K562 (cell line): ENCODE measurements around the gene PLCB1. TPM values are rescaled to one million over a fixed set of nuclear protein-coding genes. Genes with fewer than 3 reads are reported as not detected.

Experiments used
- ATAC-seq: fragments of 200-7000 bp; cut with Tn5 transposase; 3 replicates; pipeline ENCODE4 v1.9.1; 2020; ENCODE audit warnings: moderate library complexity
- BruUV-seq: library from RNA; stranded (reverse); fragments of 400-500 nt; replicated peaks from 2 replicates; lab custom pipeline; 2021; lab: Mats Ljungman, UMichigan
- CTCF ChIA-PET: fragments of 300-600 bp; formaldehyde crosslinking; extraction: SDS; loops from one replicate; lab custom pipeline; 2021; ENCODE audit warnings: low intra/inter-chr PET ratio; lab: Yijun Ruan, JAX
- POLR2A ChIA-PET: fragments of 300-600, 350-650 bp; sonication (Branson Sonifier 250); formaldehyde crosslinking; extraction: SDS; loops from one replicate; lab custom pipeline; 2021; ENCODE audit warnings: antibody characterized with exemption, inconsistent platforms; lab: Yijun Ruan, JAX
- DNase-seq, 4 experiments: peaks; one replicate each; pipeline versions ENCODE4 v3.0.0 to v3.0.0-alpha.2; 2011 to 2018; ENCODE audit warnings: low spot score in 3 of 4, mixed read lengths in 3 of 4; ENCODE audit errors: extremely low read depth in 1 of 4
- FAIRE-seq: peaks from 2 replicates; lab custom pipeline; 2011; peaks lifted over from hg19 to GRCh38; lab: Jason Lieb, UNC
- H2AFZ ChIP-seq: 2 replicates; pipeline ENCODE4 v1.6.0; 2011; ENCODE audit warnings: low read depth, low read length, control low read depth, inconsistent platforms
- H3K27ac ChIP-seq: fragments of 200-600 bp; 3 replicates; pipeline ENCODE4 v1.8.0; 2011; ENCODE audit warnings: low read depth, mild to moderate bottlenecking, control low read depth, inconsistent platforms, low read length, moderate library complexity, mixed read lengths; ENCODE audit errors: extremely low read depth
- H3K27me3 ChIP-seq, 2 experiments: fragments of 300-600 bp in 1 of 2; 2 replicates in 1 of 2; 3 replicates in 1 of 2; pipeline versions ENCODE4 v1.6.0 to v1.8.0; 2011; ENCODE audit warnings: inconsistent platforms in 2 of 2, low read length in 2 of 2, mild to moderate bottlenecking in 1 of 2, mixed read lengths in 1 of 2, moderate library complexity in 1 of 2; ENCODE audit not compliant: control insufficient read depth in 2 of 2, insufficient read depth in 2 of 2
- H3K36me3 ChIP-seq: fragments of 300-600 bp; 3 replicates; pipeline ENCODE4 v1.8.0; 2011; ENCODE audit warnings: mild to moderate bottlenecking, low read length, inconsistent platforms; ENCODE audit not compliant: control insufficient read depth, insufficient read depth
- H3K4me1 ChIP-seq, 2 experiments: fragments of 200-600 bp in 1 of 2; replicated peaks in 1 of 2; 2 replicates in 1 of 2; 3 replicates in 1 of 2; pipeline versions ENCODE4 v1.5.1 to v1.8.0; 2011; ENCODE audit warnings: inconsistent platforms in 2 of 2, low read length in 2 of 2, mild to moderate bottlenecking in 1 of 2, mixed read lengths in 1 of 2, moderate library complexity in 1 of 2; ENCODE audit not compliant: control insufficient read depth in 2 of 2, insufficient read depth in 2 of 2
- H3K4me2 ChIP-seq: 2 replicates; pipeline ENCODE4 v1.6.1; 2011; ENCODE audit warnings: low read length, control low read depth, inconsistent platforms, mixed read lengths; ENCODE audit not compliant: insufficient read depth
- H3K4me3 ChIP-seq: fragments of 200-600 bp; sonication (generic), shearing (Covaris generic); 2 replicates; pipeline ENCODE4 v1.5.1; 2016; ENCODE audit warnings: control low read depth, inconsistent platforms
- H3K79me2 ChIP-seq: fragments of 200-600 bp; 3 replicates; pipeline ENCODE4 v1.8.0; 2011; ENCODE audit warnings: low read length, inconsistent platforms; ENCODE audit not compliant: control insufficient read depth, insufficient read depth
- H3K9ac ChIP-seq, 2 experiments: 2 replicates each; pipeline versions ENCODE4 v1.6.0 to v1.6.1; 2011; ENCODE audit warnings: low read depth in 2 of 2, low read length in 2 of 2, control low read depth in 1 of 2, inconsistent platforms in 1 of 2, mild to moderate bottlenecking in 1 of 2, mixed read lengths in 1 of 2; ENCODE audit not compliant: insufficient read depth in 1 of 2
- H3K9me1 ChIP-seq: one replicate; pipeline ENCODE4 v1.6.0; 2011; ENCODE audit warnings: inconsistent platforms, mild to moderate bottlenecking, low read length, moderate library complexity; ENCODE audit not compliant: control insufficient read depth, insufficient read depth
- H3K9me3 ChIP-seq: replicated peaks from 2 replicates; pipeline ENCODE4 v1.5.1; 2011; ENCODE audit warnings: low read depth, low read length, inconsistent platforms; ENCODE audit not compliant: control insufficient read depth, insufficient read depth
- H4K20me1 ChIP-seq: replicated peaks from 2 replicates; pipeline ENCODE4 v1.6.1; 2011; ENCODE audit warnings: low read length, inconsistent platforms, mixed read lengths; ENCODE audit not compliant: control insufficient read depth, insufficient read depth
- ADNP ChIP-seq: fragments of 200-800 bp; sonication (Bioruptor generic); IDR thresholded peaks from 2 replicates; pipeline ENCODE4 v1.6.1; 2016; ENCODE audit warnings: missing genetic modification characterization, missing compliant biosample characterization
- MAFF ChIP-seq: IDR thresholded peaks from 2 replicates; pipeline ENCODE4 v1.6.1; 2012; ENCODE audit warnings: low read length, improper control_type of control experiment
- SMAD4 ChIP-seq: fragments of 250-450 bp; sonication (Bioruptor Pico); conservative IDR thresholded peaks from 2 replicates; pipeline ENCODE4 v1.8.0; 2021; ENCODE audit warnings: inconsistent platforms, mild to moderate bottlenecking, moderate library complexity
- ZNF551 ChIP-seq: fragments of 250-450 bp; sonication (Bioruptor Pico); IDR thresholded peaks from 2 replicates; pipeline ENCODE4 v1.5.0; 2021; ENCODE audit warnings: mild to moderate bottlenecking, moderate library complexity
- WGBS: fragments of 100-300 bp; shearing (Covaris generic); methylation state at CpG from one replicate; pipeline ENCODE4 v1.1.6; 2016; ENCODE audit warnings: low coverage, mixed read lengths; ENCODE audit not compliant: insufficient coverage; ENCODE audit errors: missing lambda C conversion rate; 5-methylcytosine and 5-hydroxymethylcytosine counted together
- in situ Hi-C: fragments of 300-500 bp; cut with MboI; formaldehyde crosslinking; loops from 4 replicates; pipeline ENCODE4 v1.15.0; 2018; ENCODE audit warnings: inconsistent platforms, mixed read lengths
- intact Hi-C: fragments of 100-400 bp; cut with micrococcal nuclease; formaldehyde crosslinking; loops from 2 replicates; pipeline ENCODE4 v1.14.2; 2022
- polyA plus RNA-seq, 8 experiments: library from polyadenylated mRNA; depleted of rRNA in 4 of 8; stranded (reverse) in 5 of 8; unstranded in 3 of 8; fragments of >200 nt; fragmentation: Nextera tagmentation in 2 of 8; fragmentation: Illumina TruSeq in 1 of 8; extraction: Ambion mirVana in 2 of 8; extraction: Trizol in 1 of 8; gene quantifications; 2 replicates each; pipeline versions ENCODE4 v1.2.1 to v1.2.3, GENCODE V29; 2011 to 2014; ENCODE audit warnings: inconsistent platforms in 1 of 8, missing spikeins in 1 of 8
- total RNA-seq, 7 experiments: library from RNA; depleted of rRNA in 6 of 7; stranded (reverse); fragments of >200 nt in 6 of 7; fragmentation: Illumina TruSeq in 2 of 7; extraction: Trizol in 2 of 7; gene quantifications; 2 replicates each; pipeline versions ENCODE4 v1.2.1 to v1.2.3, GENCODE V29; 2011 to 2021; ENCODE audit warnings: low replicate concordance in 1 of 7
- TF ChIP-seq, protein P1 (sequence below): fragments of 250-450 bp; sonication (Bioruptor Pico); IDR thresholded peaks from 2 replicates; pipeline ENCODE4 v1.4.0; 2020; ENCODE audit warnings: mild to moderate bottlenecking, moderate library complexity
- TF ChIP-seq, protein P2 (sequence below), 2 experiments: fragments of 450-650 bp; formaldehyde crosslinking in 1 of 2; IDR thresholded peaks; 2 replicates each; pipeline versions ENCODE4 v1.4.0 to v1.6.1; 2014 to 2020; ENCODE audit warnings: mild to moderate bottlenecking in 2 of 2, borderline replicate concordance in 1 of 2, low read depth in 1 of 2
- TF ChIP-seq, protein P3 (sequence below): fragments of 250-450 bp; sonication (Bioruptor Pico); IDR thresholded peaks from 2 replicates; pipeline ENCODE4 v1.4.0; 2020; ENCODE audit warnings: mild to moderate bottlenecking, moderate library complexity

PLCB1 gene
- total and polyA plus RNA-seq, 9 of the 15 experiments (the other 6 are each of a cell fraction or from before 2014, with no cell fraction given), result 0.34 to 3.1 (median 1.3) TPM

DNA sequence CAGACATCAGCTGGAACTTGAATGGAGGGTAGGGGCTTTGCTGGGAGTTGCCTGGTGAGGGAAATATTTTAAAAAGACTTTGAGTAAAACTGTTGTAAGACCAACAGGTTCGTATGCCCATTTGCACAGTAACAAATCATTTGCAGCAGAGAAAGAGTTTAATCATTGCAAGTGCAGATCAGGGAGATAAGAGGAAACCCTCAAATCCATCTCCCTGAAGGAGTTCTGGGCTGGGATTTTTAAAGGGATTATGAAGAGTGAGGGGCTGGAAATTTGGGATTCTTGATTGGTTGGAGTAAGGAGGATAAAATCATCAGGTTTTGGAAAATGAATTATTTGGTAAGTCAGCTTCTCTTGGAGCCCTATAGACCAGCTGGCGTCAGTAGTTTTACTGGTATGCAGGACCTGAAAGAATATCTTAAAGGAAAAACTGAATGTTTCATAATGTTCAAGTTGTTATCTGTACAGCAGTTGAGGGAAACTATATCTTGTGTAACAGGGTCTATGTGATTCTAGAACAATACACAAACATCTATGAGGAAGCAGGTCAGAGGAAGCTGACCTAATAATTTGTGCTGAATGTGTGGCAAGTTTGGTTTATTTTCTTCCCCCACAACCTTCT, 295.5 kb downstream of the PLCB1 start:
- TF ChIP-seq, protein P1, sequence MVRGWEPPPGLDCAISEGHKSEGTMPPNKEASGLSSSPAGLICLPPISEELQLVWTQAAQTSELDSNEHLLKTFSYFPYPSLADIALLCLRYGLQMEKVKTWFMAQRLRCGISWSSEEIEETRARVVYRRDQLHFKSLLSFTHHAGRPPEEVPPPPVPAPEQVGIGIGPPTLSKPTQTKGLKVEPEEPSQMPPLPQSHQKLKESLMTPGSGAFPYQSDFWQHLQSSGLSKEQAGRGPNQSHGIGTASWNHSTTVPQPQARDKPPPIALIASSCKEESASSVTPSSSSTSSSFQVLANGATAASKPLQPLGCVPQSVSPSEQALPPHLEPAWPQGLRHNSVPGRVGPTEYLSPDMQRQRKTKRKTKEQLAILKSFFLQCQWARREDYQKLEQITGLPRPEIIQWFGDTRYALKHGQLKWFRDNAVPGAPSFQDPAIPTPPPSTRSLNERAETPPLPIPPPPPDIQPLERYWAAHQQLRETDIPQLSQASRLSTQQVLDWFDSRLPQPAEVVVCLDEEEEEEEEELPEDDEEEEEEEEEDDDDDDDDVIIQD (CRISPR knock-in tag), result no peak
- TF ChIP-seq ZNF551 (CRISPR knock-in tag), result no peak
- TF ChIP-seq SMAD4 (CRISPR knock-in tag), result no peak
- TF ChIP-seq, protein P2, sequence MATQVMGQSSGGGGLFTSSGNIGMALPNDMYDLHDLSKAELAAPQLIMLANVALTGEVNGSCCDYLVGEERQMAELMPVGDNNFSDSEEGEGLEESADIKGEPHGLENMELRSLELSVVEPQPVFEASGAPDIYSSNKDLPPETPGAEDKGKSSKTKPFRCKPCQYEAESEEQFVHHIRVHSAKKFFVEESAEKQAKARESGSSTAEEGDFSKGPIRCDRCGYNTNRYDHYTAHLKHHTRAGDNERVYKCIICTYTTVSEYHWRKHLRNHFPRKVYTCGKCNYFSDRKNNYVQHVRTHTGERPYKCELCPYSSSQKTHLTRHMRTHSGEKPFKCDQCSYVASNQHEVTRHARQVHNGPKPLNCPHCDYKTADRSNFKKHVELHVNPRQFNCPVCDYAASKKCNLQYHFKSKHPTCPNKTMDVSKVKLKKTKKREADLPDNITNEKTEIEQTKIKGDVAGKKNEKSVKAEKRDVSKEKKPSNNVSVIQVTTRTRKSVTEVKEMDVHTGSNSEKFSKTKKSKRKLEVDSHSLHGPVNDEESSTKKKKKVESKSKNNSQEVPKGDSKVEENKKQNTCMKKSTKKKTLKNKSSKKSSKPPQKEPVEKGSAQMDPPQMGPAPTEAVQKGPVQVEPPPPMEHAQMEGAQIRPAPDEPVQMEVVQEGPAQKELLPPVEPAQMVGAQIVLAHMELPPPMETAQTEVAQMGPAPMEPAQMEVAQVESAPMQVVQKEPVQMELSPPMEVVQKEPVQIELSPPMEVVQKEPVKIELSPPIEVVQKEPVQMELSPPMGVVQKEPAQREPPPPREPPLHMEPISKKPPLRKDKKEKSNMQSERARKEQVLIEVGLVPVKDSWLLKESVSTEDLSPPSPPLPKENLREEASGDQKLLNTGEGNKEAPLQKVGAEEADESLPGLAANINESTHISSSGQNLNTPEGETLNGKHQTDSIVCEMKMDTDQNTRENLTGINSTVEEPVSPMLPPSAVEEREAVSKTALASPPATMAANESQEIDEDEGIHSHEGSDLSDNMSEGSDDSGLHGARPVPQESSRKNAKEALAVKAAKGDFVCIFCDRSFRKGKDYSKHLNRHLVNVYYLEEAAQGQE (IDR thresholded peaks at IDR 0.05; ENCODE audit: borderline replicate concordance), result no peak
- TF ChIP-seq, protein P2 (CRISPR knock-in tag; IDR thresholded peaks at IDR 0.05; ENCODE audit: low read depth), result no peak
- TF ChIP-seq MAFF, result no peak
- TF ChIP-seq, protein P3, sequence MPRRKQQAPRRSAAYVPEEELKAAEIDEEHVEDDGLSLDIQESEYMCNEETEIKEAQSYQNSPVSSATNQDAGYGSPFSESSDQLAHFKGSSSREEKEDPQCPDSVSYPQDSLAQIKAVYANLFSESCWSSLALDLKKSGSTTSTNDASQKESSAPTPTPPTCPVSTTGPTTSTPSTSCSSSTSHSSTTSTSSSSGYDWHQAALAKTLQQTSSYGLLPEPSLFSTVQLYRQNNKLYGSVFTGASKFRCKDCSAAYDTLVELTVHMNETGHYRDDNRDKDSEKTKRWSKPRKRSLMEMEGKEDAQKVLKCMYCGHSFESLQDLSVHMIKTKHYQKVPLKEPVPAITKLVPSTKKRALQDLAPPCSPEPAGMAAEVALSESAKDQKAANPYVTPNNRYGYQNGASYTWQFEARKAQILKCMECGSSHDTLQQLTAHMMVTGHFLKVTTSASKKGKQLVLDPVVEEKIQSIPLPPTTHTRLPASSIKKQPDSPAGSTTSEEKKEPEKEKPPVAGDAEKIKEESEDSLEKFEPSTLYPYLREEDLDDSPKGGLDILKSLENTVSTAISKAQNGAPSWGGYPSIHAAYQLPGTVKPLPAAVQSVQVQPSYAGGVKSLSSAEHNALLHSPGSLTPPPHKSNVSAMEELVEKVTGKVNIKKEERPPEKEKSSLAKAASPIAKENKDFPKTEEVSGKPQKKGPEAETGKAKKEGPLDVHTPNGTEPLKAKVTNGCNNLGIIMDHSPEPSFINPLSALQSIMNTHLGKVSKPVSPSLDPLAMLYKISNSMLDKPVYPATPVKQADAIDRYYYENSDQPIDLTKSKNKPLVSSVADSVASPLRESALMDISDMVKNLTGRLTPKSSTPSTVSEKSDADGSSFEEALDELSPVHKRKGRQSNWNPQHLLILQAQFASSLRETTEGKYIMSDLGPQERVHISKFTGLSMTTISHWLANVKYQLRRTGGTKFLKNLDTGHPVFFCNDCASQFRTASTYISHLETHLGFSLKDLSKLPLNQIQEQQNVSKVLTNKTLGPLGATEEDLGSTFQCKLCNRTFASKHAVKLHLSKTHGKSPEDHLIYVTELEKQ, result no peak
- no peak for TF ChIP-seq ADNP (tag)
- no peak for ATAC-seq
- H3K9ac ChIP-seq, result no peak overlapping the region
- in situ Hi-C loops, result no loop called here
- no peak overlapping the region for H3K27ac ChIP-seq
- H3K36me3 ChIP-seq, result no peaks in the 10 kb centered on the region
- H4K20me1 ChIP-seq, result no peaks in the 10 kb centered on the region
- no TSS peak for BruUV-seq
- H3K27me3 ChIP-seq, result no peaks in the 10 kb centered on the region
- no peaks in the 10 kb centered on the region for H3K4me1 ChIP-seq
- POLR2A ChIA-PET, result no interaction called here
- 4% methylated on average over 2 of the region's 2 CpGs for WGBS
- FAIRE-seq, result no peak
- intact Hi-C loops, result no loop called here
- H3K79me2 ChIP-seq, result no peaks in the 10 kb centered on the region
- DNase-seq, result no peak
- no peak overlapping the region for H3K4me3 ChIP-seq
- no peaks in the 10 kb centered on the region for H3K9me3 ChIP-seq
- CTCF ChIA-PET, result no interaction called here
- H3K9me1 ChIP-seq, result no peaks in the 10 kb centered on the region
- no peak overlapping the region for H3K4me2 ChIP-seq
- no peak overlapping the region for H2AFZ ChIP-seq
